GM12878 (cell line): ENCODE data around the gene GTF2A1. TPM values are rescaled to one million over a fixed set of nuclear protein-coding genes. Genes with fewer than 3 reads are reported as not detected.

Source experiments
- ATAC-seq: fragments of 200-7000 bp; cut with Tn5 transposase; 3 replicates; pipeline ENCODE4 v1.9.1; 2020; ENCODE audit warnings: mild to moderate bottlenecking, moderate library complexity
- BruUV-seq: library from RNA; stranded (reverse); fragments of 400-500 nt; replicated peaks from 2 replicates; lab custom pipeline; 2021; lab: Mats Ljungman, UMichigan
- CTCF ChIA-PET: fragments of 300-600 bp; sonication (Branson Sonifier 250); formaldehyde crosslinking; extraction: SDS; loops from one replicate; lab custom pipeline; 2021; ENCODE audit warnings: inconsistent platforms; lab: Yijun Ruan, JAX
- POLR2A ChIA-PET: fragments of 350-600 bp; formaldehyde crosslinking; extraction: SDS; loops from one replicate; lab custom pipeline; 2021; ENCODE audit warnings: inconsistent platforms; lab: Charles Lee
- RAD21 ChIA-PET: fragments of 300-600 bp; sonication (Branson Sonifier 250); formaldehyde crosslinking; loops from one replicate; lab custom pipeline; 2023; ENCODE audit warnings: antibody characterized with exemption; ENCODE audit not compliant: unreplicated experiment; lab: Charles Lee
- SMC1A ChIA-PET: fragments of 300-600 bp; sonication (Branson Sonifier 250); formaldehyde crosslinking; loops from one replicate; lab custom pipeline; 2023; ENCODE audit not compliant: unreplicated experiment, uncharacterized antibody; lab: Charles Lee
- DNase-seq: peaks from one replicate; pipeline ENCODE4 v3.0.0-alpha.2; 2011; ENCODE audit warnings: low read depth, low spot score
- FAIRE-seq: peaks from 3 replicates; lab custom pipeline; 2011; peaks lifted over from hg19 to GRCh38; lab: Jason Lieb, UNC
- H2AFZ ChIP-seq: 2 replicates; pipeline ENCODE4 v1.6.0; 2011; ENCODE audit warnings: low read depth, low read length, control low read depth; ENCODE audit not compliant: control insufficient read depth
- H3K27ac ChIP-seq: 2 replicates; pipeline ENCODE4 v1.5.1; 2011; ENCODE audit warnings: control low read depth; ENCODE audit not compliant: control insufficient read depth, insufficient read depth
- H3K27me3 ChIP-seq, 2 experiments: replicated peaks in 1 of 2; 2 replicates each; pipeline versions ENCODE4 v1.6.0 to v1.6.1; 2011; ENCODE audit warnings: low read length in 1 of 2; ENCODE audit not compliant: control insufficient read depth in 2 of 2, insufficient read depth in 2 of 2
- H3K36me3 ChIP-seq, 2 experiments: 2 replicates each; pipeline ENCODE4 v1.5.1; 2011; ENCODE audit warnings: low read length in 1 of 2; ENCODE audit not compliant: control insufficient read depth in 2 of 2, insufficient read depth in 2 of 2
- H3K4me1 ChIP-seq: 2 replicates; pipeline ENCODE4 v1.6.1; 2011; ENCODE audit warnings: mild to moderate bottlenecking, low read length, moderate library complexity, mixed read lengths; ENCODE audit not compliant: control insufficient read depth, insufficient read depth
- H3K4me2 ChIP-seq: 2 replicates; pipeline ENCODE4 v1.6.0; 2011; ENCODE audit warnings: control low read depth; ENCODE audit not compliant: control insufficient read depth, insufficient read depth
- H3K4me3 ChIP-seq: fragments of 200-600 bp; sonication (generic); 2 replicates; pipeline ENCODE4 v1.5.1; 2016
- H3K79me2 ChIP-seq: 2 replicates; pipeline ENCODE4 v1.6.0; 2011; ENCODE audit warnings: low read length; ENCODE audit not compliant: control insufficient read depth, insufficient read depth
- H3K9ac ChIP-seq: 2 replicates; pipeline ENCODE4 v1.8.0; 2011; ENCODE audit warnings: low read length, control low read depth, mixed read lengths; ENCODE audit not compliant: control insufficient read depth, insufficient read depth
- H3K9me3 ChIP-seq: replicated peaks from 3 replicates; pipeline ENCODE4 v1.5.1; 2011; ENCODE audit warnings: mild to moderate bottlenecking, low read length; ENCODE audit not compliant: control insufficient read depth, insufficient read depth
- H4K20me1 ChIP-seq: 2 replicates; pipeline ENCODE4 v1.6.0; 2011; ENCODE audit not compliant: control insufficient read depth, insufficient read depth
- CBFB ChIP-seq: IDR thresholded peaks from 2 replicates; pipeline ENCODE4 v1.6.1; 2016; ENCODE audit warnings: antibody characterized with exemption, low read depth
- CUX1 ChIP-seq: IDR thresholded peaks from 2 replicates; pipeline ENCODE4 v1.6.1; 2012; ENCODE audit warnings: improper control_type of control experiment, low read depth, low read length; ENCODE audit not compliant: insufficient replicate concordance
- EGR1 ChIP-seq, 2 experiments: IDR thresholded peaks; 1 replicate in 1 of 2; 2 replicates in 1 of 2; pipeline ENCODE4 v1.6.1; 2011 to 2012; ENCODE audit warnings: low read depth in 2 of 2, low read length in 2 of 2, borderline replicate concordance in 1 of 2, mild to moderate bottlenecking in 1 of 2, moderate library complexity in 1 of 2
- FOXM1 ChIP-seq: IDR thresholded peaks from 2 replicates; pipeline ENCODE4 v1.6.1; 2012; ENCODE audit warnings: low read depth, mild to moderate bottlenecking, inconsistent platforms, low read length, moderate library complexity
- GATAD2B ChIP-seq: fragments of 450-650 bp; conservative IDR thresholded peaks from 2 replicates; pipeline ENCODE4 v1.6.1; 2017; ENCODE audit warnings: low read depth, mild to moderate bottlenecking, moderate library complexity
- KDM1A ChIP-seq: fragments of 200-600 bp; sonication (generic); IDR thresholded peaks from 2 replicates; pipeline ENCODE4 v1.6.1; 2016; ENCODE audit warnings: borderline replicate concordance
- KLF5 ChIP-seq: fragments of 450-650 bp; IDR thresholded peaks from 2 replicates; pipeline ENCODE4 v1.6.1; 2014; ENCODE audit warnings: mild to moderate bottlenecking; ENCODE audit not compliant: partially characterized antibody
- NR2C1 ChIP-seq: fragments of 450-650 bp; IDR thresholded peaks from 2 replicates; pipeline ENCODE4 v1.6.1; 2017; ENCODE audit warnings: antibody characterized with exemption, mild to moderate bottlenecking, moderate library complexity
- RELA ChIP-seq: fragments of 450-650 bp; IDR thresholded peaks from 2 replicates; pipeline ENCODE4 v1.8.0; 2014; ENCODE audit warnings: borderline replicate concordance; ENCODE audit not compliant: partially characterized antibody
- SIN3A ChIP-seq: IDR thresholded peaks from 2 replicates; pipeline ENCODE4 v1.6.1; 2012; ENCODE audit warnings: low read depth, low read length, improper control_type of control experiment
- SUPT20H ChIP-seq: IDR thresholded peaks from 2 replicates; pipeline ENCODE4 v1.6.1; 2011; ENCODE audit warnings: low read depth, mild to moderate bottlenecking, low read length, moderate library complexity, borderline replicate concordance; ENCODE audit not compliant: control insufficient read depth
- WGBS: methylation state at CpG from one replicate; pipeline ENCODE4 v1.1.6; 2016; ENCODE audit warnings: low lambda C conversion rate; ENCODE audit not compliant: insufficient replicate concordance, insufficient coverage; ENCODE audit errors: missing lambda C conversion rate; 5-methylcytosine and 5-hydroxymethylcytosine counted together
- in situ Hi-C: fragments of 300-500 bp; cut with MboI; formaldehyde crosslinking; loops from 9 replicates; pipeline ENCODE4 v1.14.3; 2018; ENCODE audit warnings: mixed read lengths
- intact Hi-C: fragments of 100-400 bp; cut with micrococcal nuclease; formaldehyde crosslinking; loops from one replicate; pipeline ENCODE4 v1.14.2; 2022; ENCODE audit not compliant: unreplicated experiment
- polyA plus RNA-seq, 11 experiments: library from polyadenylated mRNA; depleted of rRNA in 4 of 11; unstranded in 6 of 11; stranded (reverse) in 5 of 11; fragments of >200 nt; fragmentation: Nextera tagmentation in 4 of 11; fragmentation: Illumina TruSeq in 1 of 11; extraction: Ambion mirVana in 4 of 11; extraction: Trizol in 1 of 11; gene quantifications; 1 replicate in 1 of 11; 2 replicates in 10 of 11; pipeline versions ENCODE4 v1.2.1 to v1.2.3, GENCODE V29; 2011 to 2016; ENCODE audit warnings: inconsistent platforms in 2 of 11, missing spikeins in 2 of 11, low read depth in 1 of 11
- total RNA-seq, 4 experiments: library from RNA; depleted of rRNA in 3 of 4; stranded (reverse); fragments of >200 nt in 3 of 4; fragmentation: Illumina TruSeq in 1 of 4; extraction: Trizol in 1 of 4; gene quantifications; 2 replicates each; pipeline versions ENCODE4 v1.2.1 to v1.2.3, GENCODE V29; 2013 to 2021
- TF ChIP-seq, protein P1 (sequence below): fragments of 450-650 bp; conservative IDR thresholded peaks from 2 replicates; pipeline ENCODE4 v1.6.1; 2017; ENCODE audit warnings: mild to moderate bottlenecking, moderate library complexity
- TF ChIP-seq, protein P2 (sequence below): IDR thresholded peaks from 2 replicates; pipeline ENCODE4 v1.6.1; 2012; ENCODE audit warnings: mild to moderate bottlenecking, low read depth, low read length

Gene GTF2A1
- total and polyA plus RNA-seq, 10 of the 15 experiments (the other 5 are each of a cell fraction or from before 2014, with no cell fraction given) = 2.5 to 28.7 (median 14.9) TPM

DNA sequence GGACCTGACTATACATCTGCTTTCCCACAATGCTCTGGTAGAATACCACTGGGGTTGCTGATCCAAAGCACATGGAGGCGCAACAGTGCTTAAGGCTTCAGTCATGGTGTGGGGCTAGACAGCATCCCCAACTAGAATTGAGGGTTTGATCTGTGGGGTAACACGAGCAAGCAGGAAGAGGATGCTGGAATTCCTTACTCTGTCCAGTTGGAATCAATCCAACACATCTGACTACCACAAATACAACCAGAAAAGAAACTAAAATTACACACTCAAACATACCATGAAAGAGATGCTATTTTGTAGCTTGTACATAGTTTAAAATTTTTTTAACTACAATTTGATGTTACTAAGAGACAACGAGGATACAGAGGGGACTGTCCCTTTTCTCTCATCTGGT lies 40.4 kb upstream of the GTF2A1 start:
- H3K4me3 ChIP-seq = no peak overlapping the region
- no peaks in the 10 kb centered on the region for H3K36me3 ChIP-seq
- no TSS peak for BruUV-seq
- 29% methylated on average over 3 of the region's 3 CpGs for WGBS
- H3K9me3 ChIP-seq = no peaks in the 10 kb centered on the region
- no peak for ATAC-seq
- H4K20me1 ChIP-seq = no peaks in the 10 kb centered on the region
- POLR2A ChIA-PET = no interaction called here
- H3K27me3 ChIP-seq = no peaks in the 10 kb centered on the region
- H3K4me1 ChIP-seq = no peaks in the 10 kb centered on the region
- DNase-seq = no peak
- H3K27ac ChIP-seq = no peak overlapping the region
- SMC1A ChIA-PET = no interaction called here
- in situ Hi-C loops = no loop called here
- H2AFZ ChIP-seq = no peak overlapping the region
- intact Hi-C loops = no loop called here
- no peak overlapping the region for H3K9ac ChIP-seq
- no peak overlapping the region for H3K4me2 ChIP-seq
- RAD21 ChIA-PET = no interaction called here
- CTCF ChIA-PET = interaction anchor here (2.2 kb wide), 1 partner anchor 8 kb away, joined by 11 read pairs; no protein-coding TSS in a partner anchor
- H3K79me2 ChIP-seq = no peaks in the 10 kb centered on the region
- FAIRE-seq = no peak
- TF ChIP-seq SIN3A = no peak
- TF ChIP-seq EGR1 (IDR thresholded peaks at IDR 0.05; ENCODE audit: borderline replicate concordance in 1 of 2, low read depth in 2 of 2, low read length in 2 of 2) = no peak
- no peak for TF ChIP-seq KDM1A
- TF ChIP-seq CUX1 = no peak
- no peak for TF ChIP-seq GATAD2B
- TF ChIP-seq, protein P1, sequence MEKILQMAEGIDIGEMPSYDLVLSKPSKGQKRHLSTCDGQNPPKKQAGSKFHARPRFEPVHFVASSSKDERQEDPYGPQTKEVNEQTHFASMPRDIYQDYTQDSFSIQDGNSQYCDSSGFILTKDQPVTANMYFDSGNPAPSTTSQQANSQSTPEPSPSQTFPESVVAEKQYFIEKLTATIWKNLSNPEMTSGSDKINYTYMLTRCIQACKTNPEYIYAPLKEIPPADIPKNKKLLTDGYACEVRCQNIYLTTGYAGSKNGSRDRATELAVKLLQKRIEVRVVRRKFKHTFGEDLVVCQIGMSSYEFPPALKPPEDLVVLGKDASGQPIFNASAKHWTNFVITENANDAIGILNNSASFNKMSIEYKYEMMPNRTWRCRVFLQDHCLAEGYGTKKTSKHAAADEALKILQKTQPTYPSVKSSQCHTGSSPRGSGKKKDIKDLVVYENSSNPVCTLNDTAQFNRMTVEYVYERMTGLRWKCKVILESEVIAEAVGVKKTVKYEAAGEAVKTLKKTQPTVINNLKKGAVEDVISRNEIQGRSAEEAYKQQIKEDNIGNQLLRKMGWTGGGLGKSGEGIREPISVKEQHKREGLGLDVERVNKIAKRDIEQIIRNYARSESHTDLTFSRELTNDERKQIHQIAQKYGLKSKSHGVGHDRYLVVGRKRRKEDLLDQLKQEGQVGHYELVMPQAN = no peak
- no peak for TF ChIP-seq FOXM1
- no peak for TF ChIP-seq KLF5
- no peak for TF ChIP-seq CBFB
- TF ChIP-seq, protein P2, sequence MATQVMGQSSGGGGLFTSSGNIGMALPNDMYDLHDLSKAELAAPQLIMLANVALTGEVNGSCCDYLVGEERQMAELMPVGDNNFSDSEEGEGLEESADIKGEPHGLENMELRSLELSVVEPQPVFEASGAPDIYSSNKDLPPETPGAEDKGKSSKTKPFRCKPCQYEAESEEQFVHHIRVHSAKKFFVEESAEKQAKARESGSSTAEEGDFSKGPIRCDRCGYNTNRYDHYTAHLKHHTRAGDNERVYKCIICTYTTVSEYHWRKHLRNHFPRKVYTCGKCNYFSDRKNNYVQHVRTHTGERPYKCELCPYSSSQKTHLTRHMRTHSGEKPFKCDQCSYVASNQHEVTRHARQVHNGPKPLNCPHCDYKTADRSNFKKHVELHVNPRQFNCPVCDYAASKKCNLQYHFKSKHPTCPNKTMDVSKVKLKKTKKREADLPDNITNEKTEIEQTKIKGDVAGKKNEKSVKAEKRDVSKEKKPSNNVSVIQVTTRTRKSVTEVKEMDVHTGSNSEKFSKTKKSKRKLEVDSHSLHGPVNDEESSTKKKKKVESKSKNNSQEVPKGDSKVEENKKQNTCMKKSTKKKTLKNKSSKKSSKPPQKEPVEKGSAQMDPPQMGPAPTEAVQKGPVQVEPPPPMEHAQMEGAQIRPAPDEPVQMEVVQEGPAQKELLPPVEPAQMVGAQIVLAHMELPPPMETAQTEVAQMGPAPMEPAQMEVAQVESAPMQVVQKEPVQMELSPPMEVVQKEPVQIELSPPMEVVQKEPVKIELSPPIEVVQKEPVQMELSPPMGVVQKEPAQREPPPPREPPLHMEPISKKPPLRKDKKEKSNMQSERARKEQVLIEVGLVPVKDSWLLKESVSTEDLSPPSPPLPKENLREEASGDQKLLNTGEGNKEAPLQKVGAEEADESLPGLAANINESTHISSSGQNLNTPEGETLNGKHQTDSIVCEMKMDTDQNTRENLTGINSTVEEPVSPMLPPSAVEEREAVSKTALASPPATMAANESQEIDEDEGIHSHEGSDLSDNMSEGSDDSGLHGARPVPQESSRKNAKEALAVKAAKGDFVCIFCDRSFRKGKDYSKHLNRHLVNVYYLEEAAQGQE = no peak
- no peak for TF ChIP-seq NR2C1
- no peak for TF ChIP-seq SUPT20H
- TF ChIP-seq RELA = no peak
